Astrocyte (in vitro differentiated cells and primary cell): ENCODE results near the gene RBM22.

Source experiments
- EZH2 ChIP-seq: IDR thresholded peaks from 2 replicates; pipeline ENCODE4 v1.6.1; 2012; ENCODE audit warnings: mild to moderate bottlenecking, low read length, inconsistent platforms; ENCODE audit not compliant: insufficient read depth
- TF ChIP-seq, protein P1 (sequence below): IDR thresholded peaks from 2 replicates; pipeline ENCODE4 v1.5.1; 2011; ENCODE audit warnings: low read depth, mild to moderate bottlenecking, inconsistent platforms, low read length, moderate library complexity; ENCODE audit not compliant: insufficient read depth

DNA sequence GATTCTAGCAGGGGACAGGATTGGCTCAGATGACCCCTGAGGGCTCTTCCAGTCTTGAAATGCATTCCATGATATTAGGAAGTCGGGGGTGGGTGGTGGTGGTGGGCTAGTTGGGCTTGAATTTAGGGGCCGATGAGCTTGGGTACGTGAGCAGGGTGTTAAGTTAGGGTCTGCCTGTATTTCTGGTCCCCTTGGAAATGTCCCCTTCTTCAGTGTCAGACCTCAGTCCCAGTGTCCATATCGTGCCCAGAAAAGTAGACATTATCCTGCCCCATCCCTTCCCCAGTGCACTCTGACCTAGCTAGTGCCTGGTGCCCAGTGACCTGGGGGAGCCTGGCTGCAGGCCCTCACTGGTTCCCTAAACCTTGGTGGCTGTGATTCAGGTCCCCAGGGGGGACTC is 42.7 kb downstream of the RBM22 start:
- TF ChIP-seq, protein P1, sequence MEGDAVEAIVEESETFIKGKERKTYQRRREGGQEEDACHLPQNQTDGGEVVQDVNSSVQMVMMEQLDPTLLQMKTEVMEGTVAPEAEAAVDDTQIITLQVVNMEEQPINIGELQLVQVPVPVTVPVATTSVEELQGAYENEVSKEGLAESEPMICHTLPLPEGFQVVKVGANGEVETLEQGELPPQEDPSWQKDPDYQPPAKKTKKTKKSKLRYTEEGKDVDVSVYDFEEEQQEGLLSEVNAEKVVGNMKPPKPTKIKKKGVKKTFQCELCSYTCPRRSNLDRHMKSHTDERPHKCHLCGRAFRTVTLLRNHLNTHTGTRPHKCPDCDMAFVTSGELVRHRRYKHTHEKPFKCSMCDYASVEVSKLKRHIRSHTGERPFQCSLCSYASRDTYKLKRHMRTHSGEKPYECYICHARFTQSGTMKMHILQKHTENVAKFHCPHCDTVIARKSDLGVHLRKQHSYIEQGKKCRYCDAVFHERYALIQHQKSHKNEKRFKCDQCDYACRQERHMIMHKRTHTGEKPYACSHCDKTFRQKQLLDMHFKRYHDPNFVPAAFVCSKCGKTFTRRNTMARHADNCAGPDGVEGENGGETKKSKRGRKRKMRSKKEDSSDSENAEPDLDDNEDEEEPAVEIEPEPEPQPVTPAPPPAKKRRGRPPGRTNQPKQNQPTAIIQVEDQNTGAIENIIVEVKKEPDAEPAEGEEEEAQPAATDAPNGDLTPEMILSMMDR: no peak
- no peak for TF ChIP-seq EZH2
